GM18505 (cell line): ENCODE data around the gene MARK2.

Source experiments
- ATAC-seq: cut with Tn5 transposase; IDR thresholded peaks from one replicate; pipeline ENCODE4 v1.9.1; 2021; ENCODE audit not compliant: unreplicated experiment
- POLR2A ChIP-seq: IDR thresholded peaks from 4 replicates; pipeline ENCODE4 v1.6.1; 2011; ENCODE audit warnings: borderline replicate concordance; ENCODE audit not compliant: insufficient read depth, insufficient read length; ENCODE audit errors: extremely low read depth

MARK2 gene

GRCh38 chr11:63889344-63889743 lies 50.4 kb downstream of the MARK2 start:
- no peak for ATAC-seq
- TF ChIP-seq POLR2A: no peak

- no peak for ATAC-seq
- TF ChIP-seq POLR2A: no peak
Observed at GRCh38 chr11:63890368-63890767, 51.5 kb downstream of the MARK2 start.

DNA sequence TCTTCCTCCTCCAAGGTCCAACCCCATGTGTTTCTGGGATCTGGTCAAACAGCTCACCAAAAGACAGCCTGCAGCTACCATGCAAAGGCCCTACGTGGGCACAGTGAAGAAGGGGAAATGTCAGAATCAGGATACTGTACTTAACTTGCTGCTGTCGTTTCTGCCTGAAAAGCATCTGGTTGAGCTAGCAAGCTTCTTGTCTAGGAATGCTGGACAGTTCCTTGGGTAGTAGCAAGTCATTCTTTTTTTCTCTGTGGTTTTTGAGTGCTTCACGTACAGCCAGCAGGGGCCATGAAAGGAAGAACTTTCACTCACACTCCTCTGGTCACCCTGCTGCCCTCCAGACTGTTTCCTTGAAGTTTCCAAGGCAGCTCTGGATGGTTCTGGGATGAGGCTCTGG lies 53.3 kb downstream of the MARK2 start:
- ATAC-seq: no peak
- no peak for TF ChIP-seq POLR2A

DNA sequence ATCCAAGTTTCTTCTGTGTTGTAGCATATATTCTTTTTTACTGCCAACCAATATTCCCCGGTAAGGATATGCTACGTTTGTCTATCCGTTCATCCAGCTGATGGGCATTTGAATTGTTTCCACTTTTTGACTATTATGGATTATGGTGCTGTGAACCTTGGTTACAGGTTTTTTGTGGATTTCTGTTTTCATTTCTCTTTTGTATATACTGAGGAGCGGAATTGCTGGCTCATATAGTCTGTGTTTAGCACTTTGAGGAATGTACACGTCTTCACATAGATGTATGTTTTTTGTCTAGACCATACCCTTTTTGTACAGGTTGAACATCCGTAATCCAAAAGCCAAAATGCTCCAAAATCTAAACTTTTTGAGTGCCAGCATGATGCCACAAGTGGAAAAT lies 54.4 kb downstream of the MARK2 start:
- no peak for TF ChIP-seq POLR2A

GRCh38 chr11:63896071-63896470 lies 57.2 kb downstream of the MARK2 start:
- ATAC-seq: no peak
- TF ChIP-seq POLR2A: no peak

More for the DNA sequence above, 54.4 kb downstream of the MARK2 start:
- ATAC-seq: no peak

GRCh38 chr11:63897459-63898146 lies 58.7 kb downstream of the MARK2 start:
- no peak for TF ChIP-seq POLR2A
- no peak for ATAC-seq

DNA sequence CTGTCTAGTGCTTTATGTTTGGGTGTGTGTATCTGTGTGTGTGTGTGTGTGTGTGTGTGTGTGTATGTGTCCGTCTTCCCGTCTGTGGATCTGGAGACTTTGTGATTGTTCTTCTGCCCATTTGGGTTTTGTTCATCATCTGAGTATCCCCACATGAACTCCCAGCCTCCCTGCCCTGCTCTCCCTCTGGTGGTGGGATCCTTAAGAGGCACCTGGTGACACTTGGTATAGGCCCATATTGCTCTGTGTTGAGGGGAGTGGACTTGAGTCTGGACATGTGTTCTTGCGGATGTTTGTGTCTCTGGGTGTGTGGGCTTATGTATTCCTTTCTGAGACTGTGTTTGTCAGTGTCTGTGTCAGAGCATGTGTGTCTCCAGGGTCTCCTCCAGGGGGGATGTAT lies 62.8 kb downstream of the MARK2 start:
- ATAC-seq: no peak
- no peak for TF ChIP-seq POLR2A

- no peak for TF ChIP-seq POLR2A
- ATAC-seq: no peak
Observed at GRCh38 chr11:63903884-63904283, 65.0 kb downstream of the MARK2 start.

DNA sequence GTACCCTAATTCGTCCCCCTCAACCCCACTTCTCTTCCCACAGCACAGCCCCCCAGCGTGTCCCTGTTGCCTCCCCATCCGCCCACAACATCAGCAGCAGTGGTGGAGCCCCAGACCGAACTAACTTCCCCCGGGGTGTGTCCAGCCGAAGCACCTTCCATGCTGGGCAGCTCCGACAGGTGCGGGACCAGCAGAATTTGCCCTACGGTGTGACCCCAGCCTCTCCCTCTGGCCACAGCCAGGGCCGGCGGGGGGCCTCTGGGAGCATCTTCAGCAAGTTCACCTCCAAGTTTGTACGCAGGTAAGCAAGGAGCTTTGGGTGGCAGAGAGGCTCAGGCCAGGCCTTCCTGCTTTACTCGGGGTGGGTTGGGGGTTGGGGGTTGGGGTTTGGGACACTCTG lies 65.8 kb downstream of the MARK2 start:
- no peak for TF ChIP-seq POLR2A
- ATAC-seq: no peak

DNA sequence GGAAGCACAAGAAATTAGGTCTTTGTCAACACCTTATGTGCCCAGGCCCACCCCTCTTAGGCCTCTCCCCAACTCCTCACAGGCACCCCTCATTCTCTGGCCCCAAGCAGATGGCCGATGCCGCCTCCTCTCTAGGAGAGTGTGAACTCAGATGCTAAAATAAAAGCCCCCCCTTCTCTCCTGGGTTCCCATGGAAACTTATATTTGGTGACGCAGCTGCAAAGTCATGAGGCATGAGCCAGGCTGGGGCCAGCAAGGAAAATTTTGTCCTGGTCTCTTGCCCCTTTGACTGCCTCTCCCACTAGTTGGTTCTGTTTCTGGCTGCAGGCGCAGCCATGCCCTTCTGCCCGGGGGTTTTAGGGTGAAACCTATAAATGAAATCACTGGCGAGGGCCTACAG lies 66.3 kb downstream of the MARK2 start:
- ATAC-seq: no peak
- no peak for TF ChIP-seq POLR2A

DNA sequence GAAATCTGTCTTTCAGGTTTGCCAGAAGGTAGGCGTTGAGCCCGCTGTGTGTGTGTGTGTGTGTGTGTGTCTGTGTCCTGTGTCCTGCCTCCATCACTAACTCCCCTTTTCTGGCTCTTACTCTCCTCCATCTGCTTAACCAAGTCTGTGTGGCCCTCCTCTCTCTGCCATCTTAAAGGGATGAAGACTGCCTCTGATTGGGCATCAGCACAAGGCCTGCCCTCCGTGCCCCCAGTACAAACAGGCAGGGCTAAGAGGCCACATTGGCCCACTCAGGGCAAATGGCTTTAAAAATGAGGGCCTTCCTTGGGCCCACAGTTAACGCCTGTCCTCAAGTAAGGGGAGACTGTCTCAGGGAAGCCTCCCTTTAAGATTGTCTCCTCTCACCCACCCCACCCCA lies 67.2 kb downstream of the MARK2 start:
- no peak for TF ChIP-seq POLR2A
- ATAC-seq: no peak

GRCh38 chr11:63906585-63906984 lies 67.7 kb downstream of the MARK2 start:
- no peak for TF ChIP-seq POLR2A
- no peak for ATAC-seq

DNA sequence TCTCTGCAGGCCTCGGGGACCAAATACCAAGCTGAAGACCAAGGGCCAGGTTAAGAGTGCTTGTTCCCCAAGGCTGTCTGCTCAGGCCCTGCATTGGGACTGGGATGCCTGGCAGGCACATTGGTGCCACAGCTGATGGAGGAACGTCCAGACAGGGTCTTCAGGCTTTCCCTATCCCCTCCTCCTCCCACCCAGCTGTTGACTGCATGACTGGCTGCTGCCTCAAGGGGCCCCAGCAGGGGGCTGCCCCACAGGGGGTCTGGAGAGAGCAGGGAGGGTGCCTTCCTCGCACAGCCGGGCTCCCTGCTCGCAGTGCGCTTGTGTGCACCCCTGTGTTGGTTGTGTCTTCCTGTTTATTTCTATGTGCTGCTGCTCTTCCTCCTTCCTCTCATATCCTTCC lies 68.2 kb downstream of the MARK2 start:
- no peak for TF ChIP-seq POLR2A
- no peak for ATAC-seq

DNA sequence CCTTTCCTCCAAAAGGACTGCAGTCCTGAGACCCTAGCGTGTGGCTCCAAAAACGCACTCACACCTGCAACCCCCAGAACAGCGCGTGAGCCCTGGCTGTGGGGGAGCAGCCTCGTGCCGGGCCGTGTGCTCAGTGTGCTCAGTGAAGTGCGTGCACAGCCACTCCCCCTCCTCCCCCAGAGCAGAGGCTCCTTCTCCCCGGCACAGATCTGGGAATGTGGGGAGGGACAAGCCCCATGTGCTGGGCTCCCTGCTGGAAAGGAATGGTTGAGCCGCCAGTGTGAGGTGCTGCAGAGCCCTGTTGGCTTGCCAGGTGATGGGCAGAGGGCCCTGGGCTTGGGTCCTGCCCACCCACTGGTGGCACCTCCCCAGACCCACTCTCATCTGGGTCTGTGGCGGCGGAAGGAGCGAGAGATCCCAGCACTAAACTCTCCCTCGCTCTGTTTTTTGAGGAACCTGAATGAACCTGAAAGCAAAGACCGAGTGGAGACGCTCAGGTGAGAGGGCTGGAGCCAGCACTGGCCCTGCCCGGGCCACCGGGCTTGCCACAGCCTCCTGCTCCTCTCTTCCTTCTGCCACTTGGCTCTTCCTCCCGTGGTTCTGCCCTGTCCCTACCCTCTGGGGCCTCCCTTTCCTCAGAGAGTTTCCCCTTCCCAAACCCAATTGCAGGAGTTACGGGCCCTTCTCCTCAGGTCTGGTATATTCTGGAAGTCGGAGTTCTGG lies 69.1 kb downstream of the MARK2 start:
- no peak for ATAC-seq
- no peak for TF ChIP-seq POLR2A

DNA sequence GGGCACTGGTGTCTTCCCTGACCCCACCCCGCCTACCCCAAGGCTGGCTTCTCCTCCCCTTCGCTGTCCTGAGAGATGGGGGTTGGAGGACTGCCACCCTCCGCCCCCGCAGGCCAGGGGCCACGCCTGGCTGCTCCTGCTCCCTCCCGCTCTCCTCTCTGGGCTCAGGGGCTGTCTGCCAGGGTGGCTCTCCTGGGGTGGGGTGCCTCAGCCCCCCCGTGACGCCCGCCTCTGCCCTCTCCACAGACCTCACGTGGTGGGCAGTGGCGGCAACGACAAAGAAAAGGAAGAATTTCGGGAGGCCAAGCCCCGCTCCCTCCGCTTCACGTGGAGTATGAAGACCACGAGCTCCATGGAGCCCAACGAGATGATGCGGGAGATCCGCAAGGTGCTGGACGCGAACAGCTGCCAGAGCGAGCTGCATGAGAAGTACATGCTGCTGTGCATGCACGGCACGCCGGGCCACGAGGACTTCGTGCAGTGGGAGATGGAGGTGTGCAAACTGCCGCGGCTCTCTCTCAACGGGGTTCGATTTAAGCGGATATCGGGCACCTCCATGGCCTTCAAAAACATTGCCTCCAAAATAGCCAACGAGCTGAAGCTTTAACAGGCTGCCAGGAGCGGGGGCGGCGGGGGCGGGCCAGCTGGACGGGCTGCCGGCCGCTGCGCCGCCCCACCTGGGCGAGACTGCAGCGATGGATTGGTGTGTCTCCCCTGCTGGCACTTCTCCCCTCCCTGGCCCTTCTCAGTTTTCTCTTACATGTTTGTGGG lies 69.9 kb downstream of the MARK2 start:
- TF ChIP-seq POLR2A: no peak
- no peak for ATAC-seq
